T-helper 22 cell (primary cell): Measurements from ENCODE around the gene MYH4.

Experiments
- DNase-seq: peaks from one replicate; pipeline ENCODE4 v3.0.0-alpha.2; 2020; ENCODE audit warnings: low read depth

MYH4 gene

GRCh38 chr17:10421900-10422542 lies 47.3 kb downstream of the MYH4 start, which contains the start of gene MYH8:
MYH8 (minus strand) TSS chr17:10421950; CDS start chr17:10420227, 1,723 bp downstream.
- DNase-seq: no peak

GRCh38 chr17:10421211-10421610 lies 48.1 kb downstream of the MYH4 start:
- DNase-seq: no peak

GRCh38 chr17:10420811-10421210 lies 48.5 kb downstream of the MYH4 start:
- no peak for DNase-seq

- no peak for DNase-seq
Measured at GRCh38 chr17:10417431-10417830, 51.9 kb downstream of the MYH4 start.

GRCh38 chr17:10415161-10415560 lies 54.2 kb downstream of the MYH4 start:
- DNase-seq: no peak

GRCh38 chr17:10403589-10403988 lies 65.8 kb downstream of the MYH4 start:
- no peak for DNase-seq

GRCh38 chr17:10398352-10398751 lies 71.0 kb downstream of the MYH4 start:
- DNase-seq: no peak

- DNase-seq: no peak
Measured at GRCh38 chr17:10396524-10397163, 72.7 kb downstream of the MYH4 start.

GRCh38 chr17:10394201-10394887 lies 75.0 kb downstream of the MYH4 start:
- no peak for DNase-seq
